HL-60 (cell line): ENCODE data around the gene SPAG17.

ENCODE experiments used
- CTCF ChIP-seq: IDR thresholded peaks from one replicate; pipeline ENCODE4 v1.5.1; 2011; ENCODE audit warnings: low read length, control low read depth, inconsistent platforms; ENCODE audit not compliant: insufficient read depth
- GABPA ChIP-seq: IDR thresholded peaks from 2 replicates; pipeline ENCODE4 v1.6.1; 2012; ENCODE audit warnings: low read depth
- POLR2AphosphoS5 ChIP-seq: IDR thresholded peaks from 2 replicates; pipeline ENCODE4 v1.6.1; 2012; ENCODE audit warnings: low read depth

- TF ChIP-seq CTCF (no peak), GABPA (no peak), POLR2AphosphoS5 (no peak)
These were observed 42.5 kb downstream of the SPAG17 start for GRCh38 chr1:118142546-118142945.
